Chondrocyte (in vitro differentiated cells): ENCODE data around the gene AHNAK2. TPM values are rescaled to one million over a fixed set of nuclear protein-coding genes. Genes with fewer than 3 reads are reported as not detected.

Experiments used
- DNase-seq: peaks from one replicate; pipeline ENCODE4 v3.0.0; 2021; ENCODE audit warnings: mixed read lengths, low spot score
- H3K27ac Mint-ChIP-seq: one replicate; pipeline ENCODE4 v1.8.0; 2021; ENCODE audit warnings: mild to moderate bottlenecking, moderate library complexity, mixed read lengths; ENCODE audit not compliant: unreplicated experiment
- H3K27me3 Mint-ChIP-seq: 2 replicates; pipeline ENCODE4 v1.8.0; 2021; ENCODE audit warnings: low read depth, mixed read lengths
- H3K36me3 Mint-ChIP-seq: 2 replicates; pipeline ENCODE4 v1.8.0; 2021; ENCODE audit warnings: low read depth, mixed read lengths
- H3K4me1 Mint-ChIP-seq: 2 replicates; pipeline ENCODE4 v1.8.0; 2021; ENCODE audit warnings: low read depth, mild to moderate bottlenecking, mixed read lengths
- H3K4me3 Mint-ChIP-seq: one replicate; pipeline ENCODE4 v1.8.0; 2021; ENCODE audit warnings: mild to moderate bottlenecking, moderate library complexity, mixed read lengths; ENCODE audit not compliant: unreplicated experiment
- H3K9me3 Mint-ChIP-seq: 2 replicates; pipeline ENCODE4 v1.8.0; 2021; ENCODE audit warnings: low read depth, mixed read lengths
- total RNA-seq: library from RNA; stranded (reverse); gene quantifications from 3 replicates; pipeline ENCODE4 v1.2.1, GENCODE V29; 2021
- TF ChIP-seq, protein P1 (sequence below): fragments of 200-600 bp; sonication (generic); IDR thresholded peaks from 2 replicates; pipeline ENCODE4 v1.5.0; 2021; ENCODE audit warnings: antibody characterized with exemption, mild to moderate bottlenecking, moderate library complexity

The AHNAK2 gene
- total RNA-seq, 1 donor from 2014 or later: 271 TPM

DNA sequence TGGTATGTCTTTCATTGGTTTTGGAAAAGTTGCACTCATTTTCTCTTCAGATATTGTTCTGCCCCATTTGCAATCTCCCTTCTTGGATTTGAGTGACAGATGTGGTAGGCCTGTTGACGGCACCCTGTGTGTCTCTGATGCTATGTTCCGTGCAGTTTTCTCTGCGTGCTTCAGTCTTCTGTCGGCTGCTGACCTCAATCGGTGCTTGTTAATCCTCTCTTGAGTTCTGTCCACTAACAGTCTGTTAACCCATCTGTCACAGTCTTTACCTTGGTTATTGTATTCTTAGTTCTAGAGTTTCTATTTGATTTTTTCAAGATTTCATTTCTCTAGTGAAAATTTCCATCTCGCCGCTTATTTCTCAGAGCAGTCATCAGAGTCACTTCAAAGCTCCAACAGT is 74.2 kb downstream of the AHNAK2 start:
- Mint-ChIP-seq H3K9me3 (peaks cover 14% of the 10 kb centered on the region), H3K27me3 (peaks cover 29% of the 10 kb centered on the region), H3K4me3 (no peak overlapping the region), H3K27ac (no peak overlapping the region), H3K36me3 (peaks cover 8% of the 10 kb centered on the region), H3K4me1 (peaks cover 2% of the 10 kb centered on the region)
- TF ChIP-seq, protein P1, sequence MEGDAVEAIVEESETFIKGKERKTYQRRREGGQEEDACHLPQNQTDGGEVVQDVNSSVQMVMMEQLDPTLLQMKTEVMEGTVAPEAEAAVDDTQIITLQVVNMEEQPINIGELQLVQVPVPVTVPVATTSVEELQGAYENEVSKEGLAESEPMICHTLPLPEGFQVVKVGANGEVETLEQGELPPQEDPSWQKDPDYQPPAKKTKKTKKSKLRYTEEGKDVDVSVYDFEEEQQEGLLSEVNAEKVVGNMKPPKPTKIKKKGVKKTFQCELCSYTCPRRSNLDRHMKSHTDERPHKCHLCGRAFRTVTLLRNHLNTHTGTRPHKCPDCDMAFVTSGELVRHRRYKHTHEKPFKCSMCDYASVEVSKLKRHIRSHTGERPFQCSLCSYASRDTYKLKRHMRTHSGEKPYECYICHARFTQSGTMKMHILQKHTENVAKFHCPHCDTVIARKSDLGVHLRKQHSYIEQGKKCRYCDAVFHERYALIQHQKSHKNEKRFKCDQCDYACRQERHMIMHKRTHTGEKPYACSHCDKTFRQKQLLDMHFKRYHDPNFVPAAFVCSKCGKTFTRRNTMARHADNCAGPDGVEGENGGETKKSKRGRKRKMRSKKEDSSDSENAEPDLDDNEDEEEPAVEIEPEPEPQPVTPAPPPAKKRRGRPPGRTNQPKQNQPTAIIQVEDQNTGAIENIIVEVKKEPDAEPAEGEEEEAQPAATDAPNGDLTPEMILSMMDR: no peak
- DNase-seq: no peak

DNA sequence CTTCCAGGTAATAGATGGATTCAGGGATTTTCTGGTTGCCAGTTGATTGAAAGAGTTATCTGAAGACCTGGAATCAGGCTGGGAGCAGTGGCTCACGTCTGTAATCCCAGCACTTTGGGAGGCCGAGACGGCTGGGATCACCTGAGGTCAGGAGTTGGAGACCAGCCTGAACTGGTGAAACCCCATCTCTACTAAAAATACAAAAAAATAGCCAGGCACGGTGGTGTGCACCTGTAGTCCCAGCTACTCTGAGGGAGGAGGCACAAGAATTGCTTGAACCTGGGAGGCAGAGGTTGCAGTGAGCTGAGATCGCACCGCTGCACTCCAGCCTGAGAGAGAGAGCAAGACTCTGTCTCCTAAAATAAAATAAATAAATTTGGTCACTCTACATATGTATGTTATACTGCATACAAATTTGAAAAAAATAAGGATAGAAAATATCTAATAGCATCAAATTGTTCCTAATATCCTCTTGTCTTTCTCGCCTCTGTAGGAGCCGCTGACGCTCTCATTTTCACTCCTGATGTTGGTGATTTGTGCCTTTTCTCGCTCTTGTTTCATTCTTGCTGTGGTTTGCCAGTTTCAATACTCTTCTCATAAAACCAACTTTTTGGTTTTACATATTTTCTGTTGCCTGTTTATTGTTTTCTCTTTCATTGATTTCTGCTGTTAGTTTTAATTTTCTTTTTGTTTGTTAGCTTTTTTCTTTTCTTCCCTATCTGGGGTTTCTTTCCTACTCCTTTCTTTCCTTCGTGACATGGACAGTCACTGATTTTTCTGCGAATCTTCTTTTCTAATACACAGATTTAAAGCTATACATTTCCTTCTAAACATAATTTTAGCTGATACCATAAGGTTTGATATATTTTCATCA is 77.3 kb downstream of the AHNAK2 start:
- no peak for DNase-seq
- Mint-ChIP-seq H3K36me3 (peaks cover 8% of the 10 kb centered on the region), H3K4me3 (no peak overlapping the region), H3K27ac (no peak overlapping the region), H3K4me1 (peaks cover 4% of the 10 kb centered on the region), H3K27me3 (peaks cover 23% of the 10 kb centered on the region), H3K9me3 (peaks cover 8% of the 10 kb centered on the region)
- TF ChIP-seq, protein P1: no peak

DNA sequence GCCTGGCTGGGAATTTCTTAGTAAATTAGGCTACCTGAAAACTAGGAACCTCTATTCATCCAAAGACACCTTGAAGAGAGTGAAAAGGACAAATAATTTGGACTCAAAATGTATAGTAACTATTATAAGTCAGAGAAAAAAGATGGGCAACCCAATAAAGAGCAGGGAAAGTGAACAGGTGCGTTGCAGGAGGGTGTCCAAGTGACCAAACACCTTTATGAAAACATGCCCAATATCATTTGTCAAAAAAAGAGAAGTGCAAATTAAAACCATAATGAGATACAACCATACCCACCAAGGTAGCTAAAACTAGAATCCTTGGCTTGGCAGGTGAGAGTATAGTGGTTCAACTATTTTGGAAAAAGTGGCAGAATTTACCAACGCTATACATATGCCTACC is 78.4 kb downstream of the AHNAK2 start:
- H3K27ac Mint-ChIP-seq: no peak overlapping the region
- peaks cover 8% of the 10 kb centered on the region for H3K9me3 Mint-ChIP-seq
- no peak for DNase-seq
- TF ChIP-seq, protein P1: no peak
- H3K36me3 Mint-ChIP-seq: peaks cover 8% of the 10 kb centered on the region
- peaks cover 21% of the 10 kb centered on the region for H3K27me3 Mint-ChIP-seq
- H3K4me3 Mint-ChIP-seq: no peak overlapping the region
- H3K4me1 Mint-ChIP-seq: peaks cover 4% of the 10 kb centered on the region

DNA sequence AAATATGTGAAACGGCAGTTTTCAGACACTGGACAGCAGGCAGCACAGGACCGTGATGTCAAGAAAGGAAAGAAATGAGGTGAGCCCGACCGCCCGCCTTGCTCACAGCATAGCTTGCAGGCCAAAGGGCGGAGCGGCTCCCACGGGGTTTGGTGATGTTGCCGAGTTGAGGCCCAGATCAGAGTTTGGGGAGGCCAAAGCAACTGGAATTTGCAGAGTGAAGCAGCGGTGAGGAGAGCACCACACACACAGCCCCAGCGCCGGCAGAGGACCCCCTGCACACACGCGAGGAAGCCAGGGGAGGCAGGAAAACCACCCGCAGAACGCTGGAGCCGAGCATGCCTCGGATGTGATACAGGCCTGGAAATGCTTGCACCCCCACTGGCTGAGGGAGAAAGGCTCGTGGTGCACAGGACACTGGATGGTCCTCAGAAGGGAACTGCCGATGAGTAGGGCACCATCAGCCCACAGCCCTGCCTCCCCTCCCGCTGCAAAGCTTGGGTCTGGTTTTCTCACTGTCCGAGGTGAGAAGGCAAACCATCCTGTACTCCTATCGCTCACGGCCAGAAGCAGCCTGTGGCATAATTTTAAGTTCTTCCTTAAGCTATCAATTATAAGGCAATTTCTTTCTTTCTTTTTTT is 79.2 kb downstream of the AHNAK2 start:
- Mint-ChIP-seq H3K9me3 (peaks cover 5% of the 10 kb centered on the region), H3K4me3 (no peak overlapping the region), H3K27ac (no peak overlapping the region), H3K4me1 (peaks cover 4% of the 10 kb centered on the region), H3K36me3 (peaks cover 6% of the 10 kb centered on the region), H3K27me3 (peaks cover 13% of the 10 kb centered on the region)
- TF ChIP-seq, protein P1: no peak
- DNase-seq: no peak

DNA sequence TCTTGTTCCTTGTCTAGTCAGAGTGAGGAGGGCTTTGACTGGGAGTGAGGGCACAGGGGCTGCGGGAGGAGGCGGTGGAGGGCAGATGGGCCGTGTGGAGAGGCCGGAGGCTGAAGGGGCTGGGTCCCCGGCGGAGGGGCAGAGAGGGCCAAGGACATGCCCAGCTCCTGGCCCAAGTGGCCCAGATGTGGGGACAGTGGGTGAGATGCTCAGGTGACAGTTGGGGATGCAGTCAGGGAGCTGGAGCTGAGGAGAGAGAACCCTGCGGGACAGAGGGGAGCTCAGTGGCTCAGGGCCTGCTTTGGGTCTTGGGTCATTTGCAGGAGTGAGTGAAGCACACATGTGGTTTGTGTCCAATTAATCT is 80.0 kb downstream of the AHNAK2 start:
- TF ChIP-seq, protein P1: no peak
- no peak overlapping the region for H3K4me3 Mint-ChIP-seq
- H3K36me3 Mint-ChIP-seq: peaks cover under 1% of the 10 kb centered on the region
- H3K9me3 Mint-ChIP-seq: peaks cover under 1% of the 10 kb centered on the region
- H3K27ac Mint-ChIP-seq: no peak overlapping the region
- H3K27me3 Mint-ChIP-seq: peaks cover 8% of the 10 kb centered on the region
- no peak for DNase-seq
- H3K4me1 Mint-ChIP-seq: peaks cover 4% of the 10 kb centered on the region
